ENCODE data around the gene FCGR2B. TPM values are rescaled to one million over a fixed set of nuclear protein-coding genes. Genes with fewer than 3 reads are reported as not detected.
"Not testable (repeated sequence)": the region's sequence is repeated elsewhere in the genome, so short reads cannot be mapped to it uniquely, and the experiment has no call there.

Gene FCGR2B
- total RNA-seq, 2 experiments from 2014 or later, result not detected

DNA sequence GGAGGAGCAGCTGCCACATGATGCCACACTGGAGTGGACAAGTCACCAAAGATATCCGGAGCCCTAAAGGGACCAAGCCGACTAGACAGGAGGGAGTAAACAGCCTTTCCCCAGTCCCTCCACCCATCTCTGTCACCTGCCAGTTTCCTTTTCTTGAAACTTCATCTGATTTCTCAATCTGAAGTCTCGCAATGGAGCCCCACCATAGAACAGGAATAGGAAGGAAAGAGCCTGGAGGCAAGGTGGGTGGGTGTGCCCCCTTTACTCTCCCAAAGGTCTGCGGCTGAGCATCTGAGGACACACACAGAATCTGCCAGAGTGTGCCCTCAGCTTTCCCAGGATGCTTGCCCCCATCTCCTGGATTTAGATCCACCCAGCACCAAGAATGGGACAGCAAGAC, 31.9 kb upstream of the FCGR2B start, which contains the start of gene FCGR3B:
Gene FCGR3B (minus strand): TSS at position 101 of the 400 bp plus-strand sequence. CDS start 82 bp downstream, at position 19.
- ChIA-PET CTCF (interaction anchor here (0.7 kb wide), 1 partner anchor 84 kb away, joined by 3 read pairs; no protein-coding TSS in a partner anchor), POLR2A (no interaction called here)
- Mint-ChIP-seq H3K36me3 (ENCODE audit: low read depth) (no peaks in the 10 kb centered on the region), H3K4me3 (no peak within 1 kb of the TSS), H3K9me3 (ENCODE audit: low read depth) (no peaks in the 10 kb centered on the region), H3K27me3 (no peaks in the 10 kb centered on the region), H3K4me1 (peaks cover 5% of the 10 kb centered on the region), H3K27ac (no peak within 1 kb of the TSS)
- DNase-seq, result no peak
- intact Hi-C loops (cut with DNase I, micrococcal nuclease), result no loop called here
- ATAC-seq, result no peak

DNA sequence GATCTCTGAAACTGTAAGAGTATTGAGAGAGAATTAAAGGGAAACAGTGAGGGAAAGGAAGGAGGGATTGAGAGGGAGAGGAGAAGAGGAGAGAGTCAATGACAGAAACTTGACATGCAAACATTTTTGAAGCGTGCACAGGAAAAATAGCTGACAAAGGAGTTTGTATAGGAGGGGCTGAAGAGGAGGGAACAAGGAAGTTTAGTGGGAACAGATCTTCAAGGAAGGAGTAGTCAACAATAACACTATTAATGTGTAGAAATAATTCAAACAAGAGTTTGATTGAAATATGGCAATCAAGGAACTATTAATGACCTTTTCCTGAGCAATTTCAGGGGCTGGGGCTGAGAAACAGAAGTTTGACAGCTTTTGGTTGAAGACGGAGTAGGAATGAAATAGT, 27.9 kb upstream of the FCGR2B start:
- intact Hi-C loops (cut with DNase I, micrococcal nuclease); CTCF ChIA-PET; H3K27me3 Mint-ChIP-seq; DNase-seq; POLR2A ChIA-PET; ATAC-seq; H3K27ac Mint-ChIP-seq; H3K36me3 Mint-ChIP-seq (ENCODE audit: low read depth); H3K4me1 Mint-ChIP-seq; H3K4me3 Mint-ChIP-seq; H3K9me3 Mint-ChIP-seq (ENCODE audit: low read depth): not testable (repeated sequence)

DNA sequence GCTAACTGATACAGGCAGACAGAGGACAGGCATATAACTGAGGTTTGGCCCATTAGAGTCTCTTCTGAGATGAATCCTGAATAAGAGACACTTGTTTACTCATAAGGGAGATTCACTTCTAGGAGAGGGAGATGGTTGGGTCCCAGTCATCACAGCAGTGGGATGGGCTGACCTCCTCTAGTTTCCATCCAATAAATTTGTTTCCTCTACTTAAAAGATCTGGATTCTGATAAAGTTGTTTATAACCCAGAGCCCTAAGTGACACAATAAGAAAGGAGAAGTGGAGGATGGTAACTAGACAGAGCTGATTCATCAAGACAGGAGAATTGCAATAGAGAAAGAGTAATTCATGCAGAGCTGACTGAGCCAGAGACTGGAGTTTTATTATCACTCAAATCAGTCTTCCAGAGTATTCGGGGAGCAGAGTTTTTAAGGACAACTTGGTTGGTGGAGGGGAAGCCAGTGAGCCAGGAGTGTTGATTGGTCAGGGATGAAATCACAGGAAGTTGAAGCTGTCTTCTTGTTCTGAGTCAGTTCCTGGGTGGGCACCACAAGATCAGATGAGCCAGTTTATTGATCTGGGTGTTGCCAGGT, 26.7 kb upstream of the FCGR2B start:
- not testable (repeated sequence) for H3K27ac Mint-ChIP-seq

DNA sequence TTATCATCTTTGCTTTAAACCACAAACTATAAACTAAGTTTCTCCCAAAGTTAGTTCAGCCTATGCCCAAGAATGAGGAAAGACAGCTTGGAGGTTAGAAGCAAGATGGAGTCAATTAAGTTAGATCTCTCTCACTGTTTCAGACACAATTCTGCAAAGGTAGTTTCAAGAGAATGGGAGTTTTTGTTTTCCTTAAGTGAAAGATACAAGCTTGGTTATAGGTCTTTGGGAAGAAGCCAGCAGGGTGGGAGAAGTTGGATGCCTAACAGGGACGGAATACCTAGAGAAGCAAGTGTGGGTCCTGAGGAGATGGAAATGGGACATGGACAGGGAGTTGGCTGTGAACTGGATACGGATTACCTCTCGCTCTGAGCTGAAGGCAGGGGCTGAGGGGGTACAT, 26.0 kb upstream of the FCGR2B start:
- H3K4me1 Mint-ChIP-seq; CTCF ChIA-PET; H3K36me3 Mint-ChIP-seq (ENCODE audit: low read depth); H3K4me3 Mint-ChIP-seq; H3K9me3 Mint-ChIP-seq (ENCODE audit: low read depth); POLR2A ChIA-PET; intact Hi-C loops (cut with DNase I, micrococcal nuclease); H3K27me3 Mint-ChIP-seq; DNase-seq; ATAC-seq: not testable (repeated sequence)
- peak overlapping the region; percentile 58 for H3K27ac Mint-ChIP-seq

More for the DNA sequence above, 26.7 kb upstream of the FCGR2B start:
- CTCF ChIA-PET; intact Hi-C loops (cut with DNase I, micrococcal nuclease); H3K27me3 Mint-ChIP-seq; DNase-seq; H3K36me3 Mint-ChIP-seq (ENCODE audit: low read depth); H3K4me1 Mint-ChIP-seq; H3K9me3 Mint-ChIP-seq (ENCODE audit: low read depth); POLR2A ChIA-PET; H3K4me3 Mint-ChIP-seq: not testable (repeated sequence)
- peak; percentile 84 for ATAC-seq

DNA sequence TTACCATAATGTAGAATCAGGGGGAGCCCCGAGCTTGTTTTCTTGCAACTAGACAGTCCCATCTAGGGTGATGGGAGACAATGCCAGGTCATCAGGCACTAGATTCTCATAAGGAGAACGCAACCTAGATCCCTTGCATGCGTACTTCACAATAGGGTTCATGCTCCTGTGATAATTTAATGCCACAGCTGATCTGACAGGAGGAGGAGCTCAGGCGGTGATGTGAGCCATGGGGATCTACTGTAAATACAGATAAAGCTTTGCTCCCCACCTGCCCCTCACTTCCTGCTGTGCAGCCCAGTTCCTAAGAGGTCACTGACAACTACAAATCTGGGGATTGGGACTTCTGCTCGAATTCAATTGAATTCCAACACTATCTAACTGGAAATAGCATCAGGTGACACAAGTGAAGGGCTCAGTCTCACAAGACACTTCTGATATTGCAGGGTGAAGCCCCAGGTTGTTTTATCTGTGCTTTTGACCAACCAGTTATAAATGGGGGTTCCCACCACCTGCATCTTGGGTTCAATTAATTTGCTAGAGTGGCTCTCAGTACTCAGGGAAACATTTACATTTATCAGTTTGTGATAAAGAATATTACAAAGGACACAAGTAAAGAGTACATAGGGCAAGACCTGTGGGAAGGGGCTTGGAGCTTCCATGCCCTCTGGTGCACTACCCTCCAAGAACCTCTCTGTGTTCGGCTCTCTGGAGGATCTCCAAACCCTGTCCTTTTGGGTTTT, 24.5 kb upstream of the FCGR2B start:
- CTCF ChIA-PET; DNase-seq; POLR2A ChIA-PET; H3K36me3 Mint-ChIP-seq (ENCODE audit: low read depth); ATAC-seq; H3K4me3 Mint-ChIP-seq; H3K27ac Mint-ChIP-seq; H3K27me3 Mint-ChIP-seq; H3K9me3 Mint-ChIP-seq (ENCODE audit: low read depth); intact Hi-C loops (cut with DNase I, micrococcal nuclease): not testable (repeated sequence)
- peaks cover 12% of the 10 kb centered on the region for H3K4me1 Mint-ChIP-seq

DNA sequence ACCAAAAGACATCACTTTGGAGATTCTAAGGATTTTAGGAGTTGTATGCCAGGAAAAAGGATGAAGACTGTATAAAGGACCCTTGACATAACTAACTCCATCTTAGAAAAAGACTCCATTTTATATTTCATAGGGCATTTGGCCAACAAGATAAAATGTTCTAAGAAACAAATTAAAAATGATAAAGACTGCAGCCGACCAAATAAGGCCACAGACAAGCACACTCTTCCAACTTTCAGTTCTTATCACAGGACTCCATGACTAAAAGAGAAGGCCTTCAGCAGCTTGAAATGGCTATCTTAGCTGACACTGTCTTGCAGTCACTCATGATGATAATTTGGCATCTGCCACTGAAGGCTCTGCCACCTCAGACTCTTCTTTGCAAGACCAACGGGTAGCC, 23.7 kb upstream of the FCGR2B start:
- H3K4me1 Mint-ChIP-seq, result peaks cover 12% of the 10 kb centered on the region
- DNase-seq; intact Hi-C loops (cut with DNase I, micrococcal nuclease); CTCF ChIA-PET; POLR2A ChIA-PET; ATAC-seq; H3K4me3 Mint-ChIP-seq; H3K9me3 Mint-ChIP-seq (ENCODE audit: low read depth); H3K27ac Mint-ChIP-seq; H3K27me3 Mint-ChIP-seq; H3K36me3 Mint-ChIP-seq (ENCODE audit: low read depth): not testable (repeated sequence)

DNA sequence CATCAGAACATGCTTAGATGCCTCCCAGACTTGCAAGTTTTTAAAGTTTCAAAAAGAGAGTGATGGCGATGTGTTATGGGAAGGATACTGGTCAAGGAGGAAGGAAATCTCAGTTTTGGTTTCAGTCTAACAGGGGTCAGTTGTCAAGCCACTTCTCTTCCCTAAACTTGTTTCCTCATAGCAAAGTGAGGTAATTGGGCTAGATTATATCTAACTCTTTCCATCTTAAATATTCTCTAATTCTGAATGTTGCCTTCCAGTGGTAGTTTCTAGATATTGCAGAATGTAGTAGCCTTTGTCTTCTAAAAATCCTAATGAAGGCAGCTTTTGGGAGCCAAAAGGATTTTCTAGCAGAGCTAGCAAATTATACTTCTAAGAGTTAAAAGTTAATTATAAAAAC, 20.2 kb upstream of the FCGR2B start:
- intact Hi-C loops (cut with DNase I, micrococcal nuclease); H3K27me3 Mint-ChIP-seq; H3K9me3 Mint-ChIP-seq (ENCODE audit: low read depth); DNase-seq; ATAC-seq; POLR2A ChIA-PET; H3K36me3 Mint-ChIP-seq (ENCODE audit: low read depth); CTCF ChIA-PET; H3K4me1 Mint-ChIP-seq; H3K4me3 Mint-ChIP-seq; H3K27ac Mint-ChIP-seq: not testable (repeated sequence)

DNA sequence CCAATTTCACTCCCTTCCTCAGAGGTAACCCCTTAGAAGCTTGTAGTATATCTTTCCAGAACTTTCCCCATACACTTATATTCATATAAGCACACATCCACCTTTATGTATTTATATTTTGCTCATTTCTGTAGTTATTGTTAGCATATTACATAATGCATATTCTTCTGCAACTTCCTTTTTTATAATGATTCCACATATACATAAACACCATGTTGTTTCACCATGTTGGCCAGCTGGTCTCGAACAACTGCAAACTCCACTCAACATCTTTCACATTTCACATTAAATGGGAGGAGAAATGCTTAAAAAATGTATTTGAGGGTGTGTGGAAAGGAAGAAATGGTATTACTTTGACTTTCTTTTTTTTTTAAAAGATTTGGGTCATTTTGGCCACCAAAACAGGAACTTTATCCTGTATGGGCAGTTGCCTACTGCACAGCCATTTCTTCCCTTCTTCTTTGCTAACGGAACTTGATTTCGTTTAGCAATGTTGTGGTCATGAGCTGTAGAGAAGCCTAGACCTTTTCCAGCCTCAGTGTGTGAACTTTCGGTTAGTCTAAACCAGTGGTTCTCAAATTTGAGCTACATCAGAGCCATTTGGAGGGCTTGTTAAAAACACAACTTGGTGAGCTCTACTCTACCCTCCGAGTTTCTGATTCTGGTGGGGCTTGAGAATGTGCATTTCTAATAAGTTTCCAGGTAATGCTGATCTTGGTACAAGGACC, 19.3 kb upstream of the FCGR2B start:
- ATAC-seq, POLR2A ChIA-PET: not testable (repeated sequence)

DNA sequence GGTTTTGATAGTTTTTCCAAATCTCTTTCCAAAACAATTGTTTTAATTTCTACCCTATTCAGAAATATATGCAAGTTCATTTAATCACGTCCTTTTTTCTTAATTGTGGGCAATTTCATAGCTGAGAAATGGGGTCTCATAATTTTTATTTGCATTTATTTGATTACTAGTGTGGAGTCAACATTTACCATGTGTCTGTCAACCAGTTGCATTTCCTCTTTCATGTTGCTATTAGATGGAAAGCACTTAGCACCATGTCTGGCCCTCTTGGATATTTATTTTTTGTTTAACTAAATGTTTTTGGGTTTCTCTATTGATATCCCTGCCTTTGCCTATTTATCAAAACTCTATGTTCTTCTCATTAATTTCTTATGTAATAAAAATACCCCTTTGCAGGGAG, 18.1 kb upstream of the FCGR2B start:
- H3K9me3 Mint-ChIP-seq (ENCODE audit: low read depth); H3K27ac Mint-ChIP-seq; intact Hi-C loops (cut with DNase I, micrococcal nuclease); H3K27me3 Mint-ChIP-seq; ATAC-seq; DNase-seq; H3K36me3 Mint-ChIP-seq (ENCODE audit: low read depth); CTCF ChIA-PET; H3K4me3 Mint-ChIP-seq; H3K4me1 Mint-ChIP-seq; POLR2A ChIA-PET: not testable (repeated sequence)

More for the DNA sequence above, 19.3 kb upstream of the FCGR2B start:
- H3K27ac Mint-ChIP-seq; H3K4me1 Mint-ChIP-seq; H3K4me3 Mint-ChIP-seq; H3K36me3 Mint-ChIP-seq (ENCODE audit: low read depth); H3K9me3 Mint-ChIP-seq (ENCODE audit: low read depth); DNase-seq; H3K27me3 Mint-ChIP-seq; intact Hi-C loops (cut with DNase I, micrococcal nuclease); CTCF ChIA-PET: not testable (repeated sequence)

DNA sequence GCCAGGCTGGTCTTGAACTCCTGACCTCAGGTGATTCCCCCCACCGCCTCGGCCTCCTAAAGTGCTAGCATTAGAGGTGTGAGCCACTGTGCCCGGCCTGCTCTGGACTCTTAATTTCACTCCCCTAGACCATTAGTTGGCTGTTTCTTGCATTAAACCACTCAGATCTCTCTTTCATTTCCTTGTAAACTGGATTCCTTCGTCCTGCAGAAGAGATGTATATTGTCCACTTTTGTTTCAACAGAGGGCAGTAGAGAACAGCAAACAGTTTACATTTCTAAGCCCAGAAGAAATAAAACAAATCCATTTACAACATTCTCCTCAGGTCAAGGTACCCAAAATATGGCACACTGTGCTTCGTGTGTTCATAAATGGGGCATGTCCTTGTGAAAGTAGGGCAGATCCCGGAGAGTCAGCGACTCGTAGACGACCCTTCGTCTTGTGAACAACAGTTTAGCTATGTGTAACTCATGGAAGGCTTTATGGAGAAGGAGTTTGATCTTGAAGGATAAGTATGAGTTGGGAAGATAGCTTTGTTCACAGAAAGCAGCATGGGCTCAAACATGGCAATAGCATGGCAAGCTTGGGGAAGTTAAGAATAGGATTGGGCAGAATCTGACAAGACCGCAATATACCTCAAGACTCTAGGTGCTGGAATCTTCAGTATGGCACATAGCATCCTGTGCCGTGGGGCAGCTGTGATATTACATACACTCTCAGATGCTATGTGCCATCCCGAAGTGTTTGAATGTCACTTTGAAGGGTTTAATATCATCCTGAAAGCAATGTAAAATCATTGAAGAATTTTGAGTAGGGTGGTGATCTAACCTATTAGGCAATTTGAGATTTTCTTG, 15.2 kb upstream of the FCGR2B start:
- intact Hi-C loops (cut with DNase I, micrococcal nuclease), result loop anchor here (1.0 kb wide), 1 partner anchor 94 kb away; no protein-coding TSS in a partner anchor
- H3K4me3 Mint-ChIP-seq; H3K4me1 Mint-ChIP-seq; H3K27ac Mint-ChIP-seq; H3K36me3 Mint-ChIP-seq (ENCODE audit: low read depth); POLR2A ChIA-PET; H3K9me3 Mint-ChIP-seq (ENCODE audit: low read depth); DNase-seq: not testable (repeated sequence)
- CTCF ChIA-PET, result interaction anchor here (0.9 kb wide), 1 partner anchor 160 kb away, joined by 3 read pairs; no protein-coding TSS in a partner anchor
- peak; percentile 47 for ATAC-seq
- peaks cover 18% of the 10 kb centered on the region for H3K27me3 Mint-ChIP-seq

DNA sequence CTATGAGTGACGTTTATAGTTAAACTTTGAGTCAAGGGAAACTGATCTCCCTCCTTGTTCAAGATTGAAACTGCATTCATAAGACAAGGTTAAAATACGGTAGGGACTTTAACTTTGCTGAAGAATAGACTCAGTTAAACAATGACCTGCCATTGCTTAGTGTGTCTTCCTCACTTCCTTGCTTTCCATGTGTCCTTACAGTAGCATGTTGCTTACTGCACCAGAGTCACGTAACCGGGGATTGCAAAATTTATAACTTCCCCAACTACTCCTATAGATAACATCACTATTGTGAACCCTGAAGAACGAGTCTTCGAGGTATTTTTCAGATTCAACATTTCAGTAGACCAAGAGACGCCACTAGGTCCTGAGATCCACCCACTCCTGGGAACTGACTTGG, 9.4 kb upstream of the FCGR2B start:
- peaks cover 11% of the 10 kb centered on the region for H3K27me3 Mint-ChIP-seq
- intact Hi-C loops (cut with DNase I, micrococcal nuclease), result loop anchor here in 1 of 2 experiments (10.0 kb wide), 1 partner anchor 89 kb away; no protein-coding TSS in a partner anchor
- H3K4me3 Mint-ChIP-seq; CTCF ChIA-PET; POLR2A ChIA-PET; H3K9me3 Mint-ChIP-seq (ENCODE audit: low read depth); H3K4me1 Mint-ChIP-seq; H3K27ac Mint-ChIP-seq; DNase-seq; H3K36me3 Mint-ChIP-seq (ENCODE audit: low read depth); ATAC-seq: not testable (repeated sequence)

Measured in activated CD4-positive, alpha-beta T cell treated with anti-CD3 and anti-CD28 coated beads for 36 hours (primary cell).